GM19397 (cell line): ENCODE measurements around the gene ANKRD35.
"Not testable (repeated sequence)": the region's sequence is repeated elsewhere in the genome, so short reads cannot be mapped to it uniquely, and the experiment has no call there.

ENCODE experiments used
- ATAC-seq: cut with Tn5 transposase; IDR thresholded peaks from one replicate; pipeline ENCODE4 v1.9.1; 2021; ENCODE audit warnings: mild to moderate bottlenecking, moderate library complexity; ENCODE audit not compliant: unreplicated experiment

The ANKRD35 gene

DNA sequence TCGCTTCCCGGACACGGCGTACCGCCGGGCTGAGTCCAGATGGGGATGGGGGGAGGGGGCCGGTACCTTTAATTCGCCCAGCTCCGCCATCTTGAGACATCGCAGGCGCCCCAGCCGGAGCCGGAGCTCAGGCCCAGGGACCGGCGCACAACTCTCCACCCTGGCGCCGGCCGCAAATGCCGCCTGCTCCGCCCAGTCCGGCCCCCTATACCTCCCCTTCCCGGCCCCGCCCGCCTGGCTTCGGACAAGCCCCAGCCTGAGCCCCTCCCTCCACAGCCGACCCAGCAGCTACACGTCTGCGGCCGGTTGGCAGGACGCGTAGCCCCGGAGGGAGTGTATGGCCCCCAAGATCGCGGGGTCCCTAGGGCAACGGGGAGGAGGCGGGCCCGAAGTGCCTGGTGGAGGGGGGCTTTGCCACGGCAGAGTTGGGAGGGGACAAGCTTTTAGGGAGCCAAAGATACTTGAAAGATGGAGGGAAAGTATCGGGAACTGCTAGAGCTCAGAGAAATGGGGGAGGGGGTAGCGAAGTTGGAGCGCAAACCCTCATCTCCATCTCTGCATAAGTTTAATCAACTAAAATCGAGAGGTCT is 26.7 kb downstream of the ANKRD35 start, which contains the start of gene PIAS3:
Gene PIAS3 (minus strand): TSS at position 181 of the 590 bp plus-strand sequence. CDS start 91 bp downstream, at position 90.
- peak; percentile 88 for ATAC-seq

DNA sequence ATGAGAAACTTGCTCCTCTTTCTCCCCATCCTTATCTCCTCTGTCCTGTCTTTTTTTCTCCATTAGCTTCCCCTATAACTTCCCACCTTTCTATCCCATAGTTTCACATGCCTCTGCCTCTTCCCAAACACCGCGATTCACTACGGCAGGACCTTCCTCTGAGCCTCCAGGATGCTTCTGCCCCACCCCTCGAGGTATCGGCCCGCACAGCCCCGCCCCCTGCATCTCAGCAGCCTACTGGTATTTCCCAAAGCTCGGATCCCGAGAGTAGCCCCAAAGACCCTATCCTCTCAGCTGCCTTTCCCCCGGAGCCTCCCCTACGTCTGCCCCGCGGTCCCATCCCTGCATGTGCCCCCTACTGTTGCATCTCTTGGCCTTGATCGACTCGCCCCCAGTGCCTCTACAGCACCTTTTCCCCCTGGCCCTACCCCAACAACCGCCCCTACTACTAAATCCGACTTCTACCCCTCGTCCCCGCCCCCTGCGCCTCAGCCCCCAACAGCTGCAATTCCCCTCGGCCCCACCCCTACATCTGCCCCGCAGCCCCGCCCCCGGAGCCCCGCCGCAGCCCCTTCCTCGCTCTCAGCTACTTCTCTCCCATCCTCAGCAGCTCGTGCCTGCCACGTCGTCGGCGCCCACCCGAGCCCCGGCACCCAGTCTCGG is 27.3 kb downstream of the ANKRD35 start:
- peak; percentile 24 for ATAC-seq

DNA sequence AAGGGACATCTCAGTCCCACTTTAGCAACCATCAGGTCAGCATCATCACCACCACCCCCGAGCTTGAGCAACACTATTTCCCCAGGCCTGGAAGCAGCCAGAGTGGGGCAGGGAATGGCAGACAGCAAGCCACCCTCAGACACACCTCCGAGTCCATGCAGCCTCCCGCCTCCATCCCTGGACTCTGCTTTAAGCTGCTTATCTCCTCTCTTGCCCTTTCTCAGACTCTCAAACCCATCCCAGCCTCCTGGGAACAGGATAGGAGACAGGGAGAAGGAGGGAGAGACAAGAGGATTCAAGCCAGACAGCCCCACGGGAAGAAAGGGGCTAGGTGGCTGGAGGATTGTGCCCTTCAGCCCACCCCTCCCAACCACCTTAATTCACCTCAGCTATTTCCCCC is 28.5 kb downstream of the ANKRD35 start:
- no peak for ATAC-seq

DNA sequence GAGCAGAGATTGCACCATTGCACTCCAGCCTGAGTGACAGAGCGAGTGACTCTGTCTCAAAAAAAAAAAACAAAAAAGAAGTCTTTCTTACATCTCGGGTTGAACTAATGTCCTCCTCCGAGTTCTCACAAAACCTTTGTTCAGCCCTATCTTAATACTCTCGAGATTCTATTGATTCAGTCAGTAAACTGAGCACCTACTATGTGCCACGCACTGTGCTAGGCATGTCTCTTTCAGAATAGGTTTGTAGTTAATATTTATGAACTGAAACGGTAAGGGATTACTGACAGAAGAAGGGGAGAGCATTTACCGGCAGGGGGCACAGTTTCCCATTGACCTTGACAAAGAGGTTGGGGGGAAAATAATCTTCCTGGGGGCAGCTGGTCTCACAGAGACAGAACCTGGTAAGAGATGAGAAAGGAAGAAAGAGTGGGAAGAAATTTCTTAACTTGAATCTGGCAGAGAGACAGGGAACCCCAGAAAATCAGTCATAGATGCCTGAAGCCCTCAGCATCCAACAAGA is 30.2 kb downstream of the ANKRD35 start:
- ATAC-seq = no peak

DNA sequence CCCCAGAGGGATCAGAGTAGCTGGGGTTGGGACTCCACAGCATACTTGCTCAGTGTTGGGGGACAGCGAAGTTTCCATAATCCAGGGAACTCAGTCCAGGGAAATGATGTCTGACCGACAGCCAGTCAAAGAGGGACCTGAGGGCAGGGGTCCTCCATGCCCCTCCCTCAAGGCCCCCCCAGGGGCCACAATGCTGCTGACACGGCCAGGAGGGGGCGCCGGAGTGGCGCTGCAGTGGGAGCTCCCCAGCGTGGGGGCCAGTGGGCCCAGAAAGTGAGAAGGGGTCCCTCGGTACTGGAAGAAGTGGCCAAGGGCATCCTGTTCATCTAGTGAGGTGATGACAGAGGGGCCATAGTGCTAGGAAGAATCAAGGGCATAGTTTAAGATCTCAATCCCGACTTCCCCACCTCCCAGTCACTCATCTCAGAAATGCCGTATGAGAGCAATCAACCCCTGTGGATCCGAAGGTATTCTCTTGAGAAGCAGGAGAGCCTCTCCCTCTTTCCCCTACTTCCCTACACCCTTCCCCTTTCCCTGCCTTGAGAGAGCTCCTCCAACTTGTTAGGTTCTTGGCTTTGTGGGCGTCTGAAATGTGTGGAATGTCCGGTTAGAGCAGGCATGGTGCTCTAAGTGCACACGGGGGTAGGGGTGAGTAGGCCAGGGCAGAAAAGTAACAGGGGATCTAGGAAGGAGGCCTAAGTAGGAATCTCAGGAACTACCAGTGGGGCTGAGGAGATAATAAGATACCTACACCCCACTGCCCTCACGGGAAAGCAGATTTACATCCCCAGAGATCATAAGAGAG is 36.1 kb downstream of the ANKRD35 start:
- no peak for ATAC-seq

DNA sequence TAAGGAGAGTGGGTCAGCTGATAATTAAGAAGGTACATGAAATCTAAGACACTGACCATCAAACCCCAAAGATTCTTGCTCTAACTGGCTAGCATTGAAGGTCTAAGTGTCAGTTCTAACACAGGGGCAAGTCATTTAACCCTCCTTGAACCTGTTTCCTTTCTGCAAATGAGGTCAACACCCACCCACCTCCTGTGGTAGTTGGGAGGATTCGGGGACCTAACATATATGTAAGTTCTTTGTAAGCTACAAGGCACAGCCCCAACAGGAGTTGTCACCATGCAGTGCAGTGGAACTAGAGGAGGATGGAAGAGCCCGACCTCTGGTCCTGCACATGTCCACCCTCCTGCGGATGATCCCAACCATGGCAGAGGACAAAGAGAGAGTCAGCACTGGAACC is 37.8 kb downstream of the ANKRD35 start:
- ATAC-seq = no peak

DNA sequence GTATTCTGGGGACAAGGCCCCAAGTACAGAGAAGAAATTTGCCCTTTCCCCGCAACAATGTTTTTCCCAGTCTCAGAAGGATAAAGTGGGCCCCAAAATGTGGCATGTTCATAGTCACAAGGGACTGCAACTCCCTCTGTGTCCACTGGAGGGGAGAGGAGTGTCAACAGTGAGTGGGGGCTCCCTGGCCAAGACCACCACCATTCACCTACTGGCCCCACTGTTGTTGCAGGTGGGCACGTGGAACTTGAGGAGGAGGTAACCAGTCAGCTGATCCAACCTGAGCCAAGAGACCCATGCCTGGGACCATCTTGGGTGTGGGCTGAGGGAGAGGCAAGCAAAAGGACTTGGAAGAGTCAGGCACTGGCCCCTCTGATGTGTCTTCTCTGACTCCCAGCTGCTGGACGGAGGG is 39.5 kb downstream of the ANKRD35 start:
- no peak for ATAC-seq

DNA sequence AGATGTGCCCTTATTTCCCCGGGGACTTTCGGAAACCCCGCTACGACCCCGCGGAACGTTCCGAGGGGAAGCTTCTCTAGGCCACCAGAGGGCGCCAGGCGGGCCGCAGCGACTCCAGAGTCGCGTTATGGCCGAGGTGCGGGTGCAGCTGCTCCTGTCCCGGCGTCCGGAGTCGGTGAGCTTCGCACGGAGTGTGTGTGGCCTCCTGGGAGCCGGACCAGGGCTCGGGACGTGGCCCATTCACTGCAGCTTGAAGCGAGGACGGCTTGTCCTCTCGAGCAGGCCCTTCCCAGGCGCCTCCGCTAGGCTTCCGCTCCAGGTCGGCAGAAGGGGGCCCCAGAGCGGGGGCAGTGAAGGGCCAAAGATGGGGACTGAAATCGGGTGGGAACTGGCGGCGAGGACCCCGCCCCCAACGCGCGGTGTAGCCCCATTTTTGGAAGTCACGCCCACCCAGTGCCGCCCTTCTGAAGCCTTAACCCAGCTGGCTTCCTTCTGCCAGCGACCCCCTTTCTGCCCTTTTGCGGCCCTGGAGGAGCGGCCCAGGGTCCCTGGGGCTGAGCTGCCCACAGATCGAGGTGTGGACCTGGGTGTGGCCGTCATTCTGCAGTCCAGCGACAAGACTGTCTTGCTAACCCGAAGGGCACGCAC is 40.0 kb downstream of the ANKRD35 start, which contains the start of gene NUDT17:
Gene NUDT17 (plus strand): TSS at position 117 of the 648 bp plus-strand sequence. CDS start 11 bp downstream, at position 128.
- peak; percentile 67 for ATAC-seq

DNA sequence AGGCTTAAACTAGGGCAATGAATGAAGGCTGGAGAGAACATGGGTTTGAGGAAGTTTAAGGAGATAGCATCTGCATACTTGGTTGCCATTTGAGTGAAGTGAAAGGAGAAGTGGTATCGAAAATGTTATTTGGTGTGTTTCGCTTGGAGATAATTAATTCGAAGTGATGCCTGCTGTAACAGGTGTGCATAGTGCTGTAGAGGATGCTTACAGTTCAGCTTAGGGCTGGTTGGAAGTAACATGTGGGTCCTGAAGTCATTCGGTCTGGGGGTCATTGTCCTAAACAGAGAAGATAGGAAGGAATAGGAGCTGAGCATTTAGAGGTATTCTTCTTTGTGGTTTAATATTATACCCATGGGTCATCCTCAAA is 40.5 kb downstream of the ANKRD35 start:
- ATAC-seq = peak; percentile 75

DNA sequence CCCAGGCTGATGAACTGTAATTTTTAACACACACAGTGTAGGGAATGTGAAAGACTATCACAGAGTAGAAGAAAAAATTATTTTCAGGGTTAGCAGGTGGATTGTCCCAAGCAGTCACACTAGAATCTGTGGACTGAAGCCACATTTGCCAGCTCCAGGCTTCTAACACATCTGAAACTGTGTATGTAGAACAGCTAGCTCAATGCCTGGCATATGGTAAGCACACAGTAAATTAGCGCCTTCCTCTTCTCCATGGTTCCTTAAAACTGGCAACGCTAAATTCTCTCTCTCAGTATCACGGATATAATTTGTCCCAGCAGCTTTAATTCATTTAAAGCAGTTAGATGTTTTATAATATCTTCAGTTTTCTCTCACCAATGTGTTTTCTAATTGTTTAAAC is 42.6 kb downstream of the ANKRD35 start:
- ATAC-seq = no peak

DNA sequence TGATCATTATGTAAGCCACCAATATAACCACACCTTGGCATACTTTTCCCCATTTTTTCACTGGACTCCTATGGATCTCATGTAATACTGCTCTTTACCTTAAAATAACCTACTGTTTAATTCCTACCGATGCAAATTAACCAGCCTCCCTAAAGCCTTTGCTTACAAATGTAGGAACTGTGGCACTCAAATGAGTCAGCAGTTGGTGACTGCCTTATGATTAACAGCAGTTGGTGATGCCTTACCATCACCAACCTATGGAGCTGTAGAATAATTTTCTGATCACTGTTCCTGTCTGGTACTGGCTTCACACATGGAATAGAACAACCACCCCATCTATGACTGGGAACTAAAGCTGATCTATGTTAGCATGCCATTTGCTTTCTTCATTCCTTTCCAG is 48.0 kb downstream of the ANKRD35 start:
- no peak for ATAC-seq

DNA sequence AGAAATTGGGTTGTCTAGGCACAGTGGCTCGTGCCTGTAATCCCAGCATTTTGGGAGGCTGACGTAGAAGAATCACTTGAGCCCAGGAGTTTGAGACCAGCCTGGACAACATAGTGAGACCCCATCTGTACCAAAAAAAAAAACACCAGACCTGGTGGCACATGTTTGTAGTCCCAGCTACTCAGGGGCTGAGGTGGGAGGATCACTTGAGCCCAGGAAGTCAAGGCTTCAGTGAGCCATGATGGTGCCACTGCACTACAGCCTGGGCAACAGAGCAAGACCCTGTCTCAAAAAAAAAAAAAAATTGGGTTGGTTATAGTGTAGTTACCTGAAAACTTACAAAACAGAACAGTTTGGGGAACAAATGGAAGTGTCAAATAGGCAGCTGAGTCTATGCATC is 54.9 kb downstream of the ANKRD35 start:
- not testable (repeated sequence) for ATAC-seq

DNA sequence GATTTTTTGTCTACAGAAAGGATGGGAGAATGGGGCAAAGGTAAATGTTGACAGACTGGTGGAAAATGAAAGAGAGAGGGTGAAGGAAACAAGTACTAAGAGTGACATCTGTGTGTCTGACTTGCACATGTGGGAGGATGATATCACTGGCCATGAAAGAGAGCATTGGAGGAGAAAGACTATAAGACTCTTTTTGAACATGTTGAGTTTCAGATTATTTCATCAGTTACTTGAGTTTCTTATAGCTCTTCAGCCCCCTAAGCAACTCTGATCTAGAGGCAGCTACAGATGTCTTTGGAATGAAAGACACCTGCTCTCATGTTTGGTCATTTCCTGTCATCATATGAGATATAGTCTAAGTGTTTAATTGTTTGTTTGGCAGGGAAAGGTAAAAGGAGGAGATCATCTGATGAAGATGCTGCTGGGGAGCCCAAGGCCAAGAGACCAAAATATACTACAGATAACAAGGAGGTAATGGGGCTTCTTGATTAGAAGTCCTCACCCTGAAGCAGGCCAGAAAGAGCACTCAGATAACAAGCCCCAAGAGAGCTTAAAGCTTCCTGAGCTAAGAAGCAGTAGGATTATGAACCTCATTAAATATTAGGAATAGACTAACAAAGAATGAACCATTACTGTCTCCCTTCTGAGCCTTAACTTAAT is 57.2 kb downstream of the ANKRD35 start:
- no peak for ATAC-seq

DNA sequence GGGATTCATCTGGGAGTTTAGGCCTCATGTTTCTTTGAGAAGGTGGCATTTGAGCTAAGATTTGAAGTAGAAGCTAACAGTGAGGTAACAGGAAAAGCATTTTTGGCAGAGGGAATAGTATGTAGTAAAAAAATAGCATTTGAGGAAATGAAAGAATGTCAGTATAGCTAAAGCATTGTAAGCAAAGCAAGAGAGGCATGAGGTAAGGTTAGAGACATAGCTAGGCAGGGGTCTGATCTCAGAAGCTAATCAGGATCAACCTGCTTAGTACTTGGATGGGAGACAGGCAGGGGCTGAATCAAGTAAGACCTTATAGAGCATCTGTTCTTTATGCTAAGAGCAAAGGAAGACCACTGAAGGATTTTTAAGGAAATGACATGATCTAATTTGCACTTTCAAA is 57.7 kb downstream of the ANKRD35 start:
- no peak for ATAC-seq

DNA sequence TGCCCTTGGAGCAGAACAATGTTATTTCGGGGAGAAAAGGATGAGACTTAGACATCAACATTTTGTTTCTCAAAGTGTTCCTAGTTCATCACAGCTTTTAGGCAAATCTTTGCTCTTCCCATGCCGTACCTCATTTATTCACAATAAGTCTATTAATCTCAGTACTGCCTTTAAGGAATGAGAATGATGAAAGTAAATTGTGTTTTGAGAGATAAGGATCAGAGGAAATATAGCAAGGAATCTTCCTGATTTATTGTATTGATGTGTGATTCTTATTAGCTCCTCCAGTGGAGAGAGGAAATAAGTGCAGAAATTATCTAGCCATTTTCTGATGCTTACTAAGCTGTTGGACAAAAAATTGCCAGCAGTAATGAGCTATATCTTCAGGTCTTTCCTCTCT is 59.6 kb downstream of the ANKRD35 start:
- no peak for ATAC-seq

DNA sequence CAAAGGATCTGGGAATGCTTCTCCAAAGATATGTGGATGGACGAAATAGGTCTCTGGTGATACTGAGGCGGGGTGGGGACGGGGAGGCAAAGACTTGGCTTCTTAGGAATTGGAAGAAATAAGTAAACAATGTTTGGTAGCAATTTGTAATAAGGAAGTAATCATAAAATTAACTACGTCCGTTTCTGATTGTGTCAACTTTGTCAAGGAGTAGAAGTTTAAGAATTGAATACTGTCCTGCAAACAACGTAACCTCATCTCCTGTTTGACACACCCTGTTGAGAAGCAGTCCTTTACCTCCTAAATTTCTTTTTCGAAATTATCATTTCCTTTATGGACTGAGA is 61.2 kb downstream of the ANKRD35 start:
- ATAC-seq = no peak

DNA sequence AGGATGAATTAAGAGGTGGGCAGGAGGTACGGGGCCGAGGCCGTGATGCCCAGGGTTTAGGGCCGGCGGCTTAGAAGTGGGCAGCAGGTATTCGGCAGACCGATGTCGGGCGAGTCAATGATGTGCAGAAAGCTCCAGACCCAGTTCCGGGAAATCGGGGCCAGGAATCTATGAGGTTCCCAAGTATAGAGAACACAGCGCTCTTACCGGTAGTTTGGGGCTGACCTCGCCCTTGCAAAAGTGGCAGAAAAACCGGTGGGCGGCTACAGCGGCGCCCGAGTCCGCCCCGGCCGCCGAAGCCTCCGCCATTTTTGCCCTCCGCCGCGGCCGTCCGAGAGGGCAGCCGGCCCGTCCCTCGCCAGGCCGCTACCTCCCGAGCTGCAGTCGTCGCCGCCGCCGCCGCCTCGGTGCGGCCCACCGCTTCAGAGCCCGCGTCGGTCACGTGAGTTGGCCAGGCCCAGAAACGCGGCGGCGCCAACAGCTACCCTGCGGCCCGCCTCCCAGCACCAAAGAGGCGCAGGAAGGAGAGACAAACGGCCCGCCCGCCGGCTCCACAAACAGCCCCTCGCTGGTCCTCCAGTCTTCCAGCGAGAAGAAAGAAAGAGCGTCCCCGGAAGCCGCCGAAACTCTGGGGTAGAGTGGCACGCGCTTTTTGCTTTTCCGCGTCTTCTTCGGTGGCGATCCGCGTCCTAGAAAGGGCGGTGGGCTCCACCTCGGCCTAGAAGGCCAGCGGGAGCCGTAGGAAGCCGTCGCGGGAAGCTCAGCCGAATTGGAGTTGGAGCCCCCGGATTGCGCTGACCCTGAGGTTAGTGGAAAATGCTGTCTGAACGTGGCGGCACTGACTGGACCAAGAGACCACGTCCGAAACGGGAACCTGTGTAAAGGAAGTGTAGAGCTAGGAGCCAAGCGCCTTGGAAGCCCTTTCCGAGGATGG is 61.8 kb downstream of the ANKRD35 start, which contains the start of the genes POLR3C and RNF115:
Gene POLR3C (plus strand): TSS at position 636 of the 934 bp plus-strand sequence. CDS start 1,577 bp downstream, outside the sequence.
Gene RNF115 (minus strand): TSS at position 531 of the 934 bp plus-strand sequence. CDS start 222 bp downstream, at position 309.
- ATAC-seq = peak; percentile 82

DNA sequence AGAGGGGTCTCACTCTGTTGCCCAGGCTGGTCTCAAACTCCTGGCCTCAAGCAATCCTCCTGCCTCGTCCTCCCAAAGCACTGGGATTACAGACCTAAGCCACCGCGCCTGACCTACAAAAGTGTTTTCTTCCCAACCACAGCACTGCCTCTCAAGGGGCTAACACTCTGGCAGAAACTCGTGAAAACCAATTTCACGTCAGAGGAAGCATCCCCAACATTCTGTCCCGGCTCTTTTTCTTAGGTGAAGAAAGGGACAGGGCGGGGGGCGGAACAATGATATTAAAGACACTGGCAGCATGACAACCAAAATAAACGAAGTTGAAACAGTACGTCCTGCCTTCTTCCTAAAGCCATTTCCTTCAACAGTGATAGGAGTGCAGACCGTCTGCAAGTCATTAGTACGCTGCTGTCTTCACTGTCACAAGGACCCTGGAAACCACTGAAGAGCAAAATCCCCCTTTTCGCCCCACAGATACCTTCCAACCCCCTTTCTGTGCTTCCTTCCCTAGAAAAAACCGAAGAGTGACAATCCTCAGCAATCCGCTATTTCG is 62.8 kb downstream of the ANKRD35 start:
- ATAC-seq = not testable (repeated sequence)

DNA sequence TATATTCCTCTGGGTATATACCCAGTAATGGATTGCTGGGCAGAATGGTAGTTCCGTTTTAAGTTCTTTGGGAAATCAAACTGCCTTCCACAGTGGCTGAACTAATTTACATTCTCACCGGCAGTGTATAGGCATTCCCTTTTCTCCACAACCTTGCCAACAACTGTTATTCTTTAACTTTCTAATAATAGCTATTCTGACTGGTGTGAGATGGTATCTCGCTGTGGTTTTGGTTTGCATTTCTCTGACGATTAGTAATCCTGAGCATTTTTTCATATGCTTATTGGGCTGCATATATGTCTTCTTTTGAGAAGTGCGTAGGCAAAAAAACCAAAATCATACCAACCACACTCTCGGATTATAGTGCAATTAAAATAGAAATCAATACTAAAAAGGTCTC is 67.6 kb downstream of the ANKRD35 start:
- not testable (repeated sequence) for ATAC-seq
